ENCODE measurements around the gene SLC13A2.

The SLC13A2 gene

DNA sequence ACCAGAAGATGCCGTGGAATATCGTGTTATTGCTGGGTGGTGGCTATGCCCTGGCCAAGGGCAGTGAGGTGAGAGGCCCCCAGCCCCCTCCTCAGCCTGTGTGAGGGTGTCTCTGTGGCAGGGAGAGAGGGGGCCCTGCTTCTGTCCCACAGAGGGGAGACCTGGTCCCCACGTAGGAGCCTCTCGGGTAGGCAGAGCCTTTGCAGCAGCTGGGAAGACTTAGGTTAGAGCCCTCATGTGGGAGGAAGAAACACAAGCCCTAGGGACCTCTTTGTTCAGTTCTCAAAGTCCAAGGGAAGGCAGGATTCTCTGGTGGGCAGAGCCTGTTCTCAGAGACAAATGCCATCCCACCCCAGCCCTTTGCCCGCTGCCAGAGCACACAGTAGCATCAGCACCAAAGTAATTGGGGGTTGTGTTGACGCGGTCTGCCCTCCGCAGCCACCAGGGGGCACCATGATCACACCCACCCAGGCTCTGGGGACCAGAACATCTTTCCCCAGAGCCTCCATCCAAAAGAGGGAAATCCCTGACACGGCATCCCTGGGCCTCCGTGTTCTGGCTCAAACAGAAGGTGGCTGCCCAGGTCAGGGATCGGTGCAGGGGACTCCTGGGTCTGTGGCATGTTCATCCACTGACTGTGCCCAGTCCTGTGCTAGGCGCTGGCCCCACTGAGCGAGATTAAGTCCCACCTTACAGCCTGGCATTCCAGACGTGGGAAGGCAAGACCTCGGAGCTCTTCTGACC lies 21.2 kb downstream of the SLC13A2 start:
- DNase-seq, result peak; percentile 80

DNA sequence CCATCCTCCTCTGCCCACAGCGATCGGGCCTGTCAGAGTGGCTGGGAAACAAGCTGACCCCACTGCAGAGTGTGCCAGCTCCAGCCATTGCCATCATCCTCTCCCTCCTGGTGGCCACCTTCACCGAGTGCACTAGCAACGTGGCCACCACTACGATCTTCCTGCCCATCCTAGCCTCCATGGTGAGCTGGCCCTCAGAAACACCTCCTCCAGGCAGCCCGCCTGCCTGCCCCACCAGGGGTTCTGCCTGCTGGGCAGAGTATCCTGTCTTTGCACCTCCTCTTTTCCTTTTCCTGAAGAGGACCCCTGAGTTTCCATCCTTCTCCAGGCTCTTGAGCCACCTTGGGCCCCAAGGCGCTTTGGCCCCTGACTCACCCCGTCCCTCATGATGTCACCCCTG lies 22.2 kb downstream of the SLC13A2 start:
- no peak for DNase-seq

- no peak for DNase-seq
Measured at GRCh38 chr17:28497931-28498330, 24.5 kb downstream of the SLC13A2 start.

GRCh38 chr17:28498652-28499363 lies 25.4 kb downstream of the SLC13A2 start:
- no peak for DNase-seq

- DNase-seq, result no peak
Measured at GRCh38 chr17:28499364-28499664, 25.9 kb downstream of the SLC13A2 start.

- no peak for DNase-seq
Measured at GRCh38 chr17:28499684-28500357, 26.4 kb downstream of the SLC13A2 start.

GRCh38 chr17:28500712-28501379 lies 27.4 kb downstream of the SLC13A2 start:
- DNase-seq, result no peak

DNA sequence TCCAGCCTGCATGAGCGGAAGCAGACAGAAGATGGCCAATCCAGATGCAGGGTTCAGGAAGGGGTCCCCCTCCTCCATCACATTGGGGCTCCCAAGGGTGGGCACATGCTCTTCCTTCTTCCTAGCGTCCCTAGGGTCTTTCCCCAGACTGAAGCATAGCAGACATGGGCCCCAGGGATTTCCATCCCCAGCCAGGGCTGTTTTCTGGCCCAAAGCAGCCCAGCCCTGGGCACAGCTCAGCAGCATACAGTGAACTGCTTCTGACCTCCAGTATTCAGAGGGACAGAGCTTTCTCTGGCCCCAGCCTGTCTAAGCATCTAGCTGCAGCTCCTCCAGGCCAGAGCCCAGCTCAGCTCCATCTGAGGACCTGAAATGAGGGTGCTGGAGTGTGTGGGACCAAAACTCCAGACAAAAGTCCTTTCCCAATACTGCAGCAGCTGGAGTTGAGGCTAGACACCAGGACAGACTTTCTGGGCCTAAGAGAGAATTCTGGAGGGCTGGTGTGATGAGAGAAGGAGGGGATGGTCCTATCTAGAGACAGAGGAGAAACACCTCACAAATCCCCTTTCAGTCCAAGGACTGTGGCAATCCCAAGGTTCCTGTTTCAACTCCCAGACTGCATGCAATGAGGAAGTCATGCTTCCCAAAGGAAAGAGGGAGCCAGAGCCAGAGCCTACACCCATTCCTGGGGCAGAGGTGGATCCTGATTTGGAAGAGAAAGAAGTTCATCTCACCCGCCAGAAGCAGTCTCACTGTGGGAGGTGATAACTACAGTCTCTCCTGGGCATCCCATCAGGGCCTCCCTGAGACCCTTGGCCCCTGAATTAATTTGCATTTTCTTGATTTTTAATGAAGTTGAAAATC lies 28.2 kb downstream of the SLC13A2 start:
- no peak for DNase-seq

GRCh38 chr17:28503420-28503819 lies 30.0 kb downstream of the SLC13A2 start:
- DNase-seq, result no peak

DNA sequence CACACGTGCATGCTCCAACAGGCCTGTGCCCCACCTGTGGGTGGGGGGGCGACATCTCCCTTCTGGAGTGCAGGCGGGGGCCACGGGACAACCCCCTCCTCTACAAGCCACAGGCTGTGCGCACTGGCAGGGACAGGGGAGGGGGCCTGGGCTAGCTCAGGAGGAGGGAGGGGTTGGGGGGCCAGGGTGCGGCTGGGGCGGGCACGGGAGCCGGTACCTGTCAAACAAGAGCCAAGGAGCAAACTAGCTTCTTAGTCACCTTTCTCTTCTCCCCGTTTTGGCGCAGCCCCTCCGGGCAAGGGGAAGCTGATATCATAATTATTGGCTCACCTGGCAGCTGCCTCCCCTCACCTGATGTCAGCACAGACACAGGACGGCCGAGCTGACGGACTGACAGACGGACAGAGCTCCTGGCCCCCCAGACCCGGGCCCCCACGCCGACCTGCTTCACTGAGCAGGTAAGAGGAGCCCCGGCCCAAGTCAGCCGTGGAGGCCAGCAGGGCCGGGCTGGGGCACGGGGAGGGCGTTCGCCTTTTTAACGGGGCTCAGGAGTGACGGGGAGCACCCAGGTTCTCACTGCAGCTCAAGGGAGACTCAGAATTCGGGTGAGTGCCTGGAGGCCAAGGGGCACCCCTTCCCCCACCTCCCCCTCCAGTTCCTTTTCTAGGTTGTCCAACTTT lies 32.7 kb downstream of the SLC13A2 start, which contains the start of gene FOXN1:
TSS of gene FOXN1 (plus strand) at position 363 of the 680 bp plus-strand sequence. CDS start 17,622 bp downstream, outside the sequence.
- no peak for DNase-seq

GRCh38 chr17:28506763-28507487 lies 33.5 kb downstream of the SLC13A2 start:
- no peak for DNase-seq

DNA sequence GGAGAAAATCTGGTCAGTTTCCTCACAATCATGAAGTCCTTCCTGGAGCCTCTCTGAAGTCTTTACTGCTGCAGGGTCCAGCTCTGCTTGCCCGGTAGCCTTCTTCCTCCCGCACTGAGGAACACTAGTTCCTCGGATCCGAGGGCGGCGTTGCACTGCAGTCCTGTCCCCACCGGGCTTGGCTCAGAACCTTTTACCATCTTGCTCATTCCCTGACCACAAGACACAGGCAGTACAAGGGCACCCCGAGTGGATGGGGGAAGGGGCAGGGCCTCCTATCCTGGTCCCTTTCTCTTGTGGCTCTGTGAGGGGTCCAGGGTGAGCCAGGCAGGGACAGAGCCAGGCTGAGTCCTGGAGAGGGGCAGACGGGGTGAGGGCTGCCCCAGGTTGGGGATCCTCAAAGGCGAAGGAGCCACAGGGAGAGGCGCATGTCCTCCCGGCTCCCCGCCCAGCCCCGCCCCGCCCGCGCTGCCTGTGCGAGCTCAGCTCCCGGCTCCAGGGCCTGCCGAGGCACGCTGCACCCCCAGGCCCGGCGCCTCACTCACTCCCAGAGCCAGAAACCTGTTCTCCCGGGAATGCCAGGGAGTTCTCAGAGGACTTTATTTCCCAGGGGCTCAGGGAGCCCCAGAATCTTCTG lies 34.2 kb downstream of the SLC13A2 start:
- no peak for DNase-seq

- DNase-seq, result no peak
Measured at GRCh38 chr17:28508211-28508724, 34.8 kb downstream of the SLC13A2 start.

GRCh38 chr17:28509789-28510188 lies 36.3 kb downstream of the SLC13A2 start:
- DNase-seq, result no peak

DNA sequence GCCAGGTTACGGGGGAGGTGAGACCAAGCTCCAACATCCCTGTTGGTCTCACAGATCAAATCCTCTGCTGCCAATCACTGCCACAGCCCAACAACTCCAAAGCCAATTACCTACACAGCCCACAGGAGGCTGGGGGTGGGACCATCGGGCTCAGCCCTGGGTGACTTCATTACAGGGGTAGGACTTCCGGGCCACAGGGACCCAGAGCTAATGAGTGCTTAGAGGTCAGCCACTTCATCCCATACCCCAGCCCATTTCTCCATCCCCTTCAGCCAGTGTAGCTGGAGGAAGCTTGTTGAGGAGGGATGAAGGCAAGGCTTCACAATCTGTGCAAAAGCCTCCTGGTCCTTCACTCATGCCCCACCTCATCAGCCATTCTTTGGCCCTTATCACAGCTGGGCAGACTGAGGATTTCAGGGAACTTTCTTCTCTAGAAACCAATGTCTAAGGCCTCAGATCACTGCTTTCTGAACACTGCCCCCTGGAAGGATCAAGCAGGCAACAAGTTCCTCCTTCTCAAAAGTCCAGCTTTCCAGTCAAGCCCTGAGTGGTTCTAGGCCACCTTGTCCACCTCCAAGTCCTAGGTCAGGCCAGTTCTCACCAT lies 38.5 kb downstream of the SLC13A2 start:
- no peak for DNase-seq

- DNase-seq, result no peak
Measured at GRCh38 chr17:28513476-28513875, 40.0 kb downstream of the SLC13A2 start.

- no peak for DNase-seq
Measured at GRCh38 chr17:28514561-28515002, 41.1 kb downstream of the SLC13A2 start.

- no peak for DNase-seq
Measured at GRCh38 chr17:28515518-28515917, 42.1 kb downstream of the SLC13A2 start.

DNA sequence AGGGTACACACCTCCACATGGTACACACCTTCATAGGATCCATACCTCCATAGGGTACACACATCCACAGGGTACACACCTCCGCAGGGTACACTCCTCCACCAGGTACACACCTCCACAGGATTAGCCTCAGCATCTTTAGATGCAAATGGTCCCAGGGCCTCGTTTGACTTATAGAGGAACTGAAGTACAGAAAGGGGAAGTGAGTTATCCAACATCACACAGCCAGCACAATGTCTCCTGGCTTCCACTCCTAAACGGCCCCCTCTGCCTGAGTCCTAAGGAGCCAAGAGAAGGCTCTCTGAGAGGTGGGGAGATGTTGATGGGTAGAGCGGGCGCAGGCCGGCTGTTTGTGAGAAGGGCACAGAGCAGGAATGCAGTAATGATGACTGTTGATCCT lies 44.7 kb downstream of the SLC13A2 start:
- no peak for DNase-seq

- no peak for DNase-seq
Measured at GRCh38 chr17:28518578-28518977, 45.1 kb downstream of the SLC13A2 start.

Measured in activated gamma-delta T cell treated with Interleukin-2 at 50 U/mL for 16 hours (primary cell).